UCSD-AML1 (cell line): ENCODE results near the gene TMCO6.
"Not testable (repeated sequence)": the region's sequence is repeated elsewhere in the genome, so short reads cannot be mapped to it uniquely, and the experiment has no call there.

Experiments used
- DNase-seq: peaks from one replicate; lab custom pipeline; 2025; ENCODE audit not compliant: unreplicated experiment; lab: John Stamatoyannopoulos, UW

The TMCO6 gene

GRCh38 chr5:140639148-140639981, at the start of gene TMCO6:
Gene TMCO6, plus strand, starts transcription at chr5:140639451. Its CDS starts 77 bp downstream, at chr5:140639528.
- DNase-seq = peak; percentile 97

GRCh38 chr5:140590861-140591260, 48.4 kb upstream of the TMCO6 start:
- no peak for DNase-seq

- no peak for DNase-seq
These were observed 47.4 kb upstream of the TMCO6 start for GRCh38 chr5:140591747-140592372.

DNA sequence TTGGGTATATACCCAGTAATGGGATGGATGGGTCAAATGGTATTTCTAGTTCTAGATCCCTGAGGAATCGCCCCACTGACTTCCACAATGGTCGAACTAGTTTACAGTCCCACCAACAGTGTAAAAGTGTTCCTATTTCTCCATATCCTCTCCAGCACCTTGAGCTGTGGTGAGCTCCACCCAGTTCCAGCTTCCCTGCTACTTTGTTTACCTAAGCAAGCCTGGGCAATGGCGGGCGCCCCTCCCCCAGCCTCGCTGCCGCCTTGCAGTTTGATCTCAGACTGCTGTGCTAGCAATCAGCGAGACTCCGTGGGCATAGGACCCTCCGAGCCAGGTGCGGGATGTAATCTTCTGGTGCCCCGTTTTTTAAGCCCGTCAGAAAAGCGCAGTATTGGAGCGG, 46.2 kb upstream of the TMCO6 start:
- DNase-seq = not testable (repeated sequence)

GRCh38 chr5:140594169-140594568, 45.1 kb upstream of the TMCO6 start:
- DNase-seq = no peak

DNA sequence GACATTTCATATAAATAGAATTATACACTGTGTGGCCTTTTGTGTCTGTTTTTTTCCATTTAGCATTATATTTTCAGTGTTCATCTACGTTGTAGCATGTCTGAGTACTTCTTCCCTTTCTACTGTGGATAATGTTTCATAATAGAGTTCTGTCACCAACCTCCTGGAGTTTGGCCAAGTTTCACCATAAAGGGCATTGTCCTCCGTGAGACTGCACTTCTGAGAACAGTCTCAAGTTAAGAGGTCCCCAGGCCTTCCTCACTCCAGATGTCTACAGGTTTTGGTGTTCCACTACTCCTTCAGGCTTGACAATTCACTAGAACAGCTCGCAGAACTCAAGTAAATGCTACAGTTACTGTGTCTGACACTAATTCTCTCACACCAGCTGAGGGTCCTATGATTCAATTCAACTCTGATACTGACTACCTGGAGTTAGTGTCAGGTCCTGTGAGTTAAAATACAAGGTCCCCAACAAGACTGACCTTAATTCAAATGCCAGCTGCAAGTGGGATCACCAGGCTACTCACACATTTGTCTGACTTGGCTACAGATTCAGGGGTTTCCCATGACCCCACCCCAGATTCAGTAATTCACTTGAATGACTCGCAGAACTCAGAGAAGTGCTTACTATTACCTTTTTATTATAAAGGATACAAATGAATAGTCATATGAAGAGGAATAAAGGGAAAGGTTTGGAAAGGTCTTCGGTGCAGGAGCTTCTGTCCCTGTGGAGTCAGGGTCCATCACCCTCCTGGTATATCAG, 43.5 kb upstream of the TMCO6 start:
- DNase-seq = no peak

- DNase-seq = no peak
These were observed 42.9 kb upstream of the TMCO6 start for GRCh38 chr5:140596321-140596741.

GRCh38 chr5:140598836-140599235, 40.4 kb upstream of the TMCO6 start:
- no peak for DNase-seq

DNA sequence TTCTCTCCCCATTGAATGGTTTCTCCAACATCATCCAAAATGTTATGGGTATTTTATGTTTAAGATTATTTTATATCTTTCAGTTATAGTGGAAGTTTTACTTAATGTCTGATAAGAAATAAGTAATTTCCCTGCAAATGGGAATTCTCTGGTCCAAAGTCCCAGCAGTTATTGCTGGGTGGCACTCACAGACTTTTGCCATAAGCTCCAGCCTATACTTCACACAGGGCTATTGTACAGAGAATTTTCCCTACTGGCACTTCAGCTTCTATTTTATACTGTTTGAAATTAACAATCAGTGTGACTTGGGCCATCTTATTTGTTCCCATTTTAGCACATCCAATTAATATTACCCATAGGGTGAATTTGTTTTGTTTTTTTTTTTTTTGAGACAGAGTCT, 39.2 kb upstream of the TMCO6 start:
- no peak for DNase-seq

- no peak for DNase-seq
These were observed 37.1 kb upstream of the TMCO6 start for GRCh38 chr5:140602147-140602546.

DNA sequence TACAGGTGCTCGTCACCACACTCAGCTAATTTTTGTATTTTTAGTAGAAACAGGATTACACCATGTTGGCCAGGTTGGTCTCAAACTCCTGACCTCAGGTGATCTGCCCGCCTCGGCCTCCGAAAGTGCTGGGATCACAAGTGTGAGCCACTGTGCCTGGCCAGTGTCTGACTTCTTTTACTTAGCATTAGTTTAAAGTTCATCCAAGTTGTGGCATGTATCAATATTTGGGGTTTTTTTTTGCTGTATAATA, 35.9 kb upstream of the TMCO6 start:
- not testable (repeated sequence) for DNase-seq

DNA sequence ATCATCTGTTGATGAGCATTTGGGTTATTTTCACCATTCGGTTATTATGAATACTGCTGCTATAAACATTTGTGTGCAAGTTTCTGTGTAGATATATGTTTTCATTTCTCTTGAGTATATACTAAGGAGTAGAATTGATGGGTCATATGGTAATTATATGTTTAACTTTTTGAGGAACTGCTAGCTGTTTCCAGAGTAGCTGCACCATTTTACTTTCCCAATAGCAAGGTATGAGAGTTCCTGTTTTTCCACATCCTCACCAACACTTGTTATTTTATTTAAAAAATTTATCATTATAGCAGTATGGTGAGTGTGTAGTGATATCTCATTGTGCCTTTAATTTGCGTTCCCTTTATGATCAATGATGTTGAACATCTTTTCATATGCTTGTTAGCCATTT, 35.5 kb upstream of the TMCO6 start:
- no peak for DNase-seq

DNA sequence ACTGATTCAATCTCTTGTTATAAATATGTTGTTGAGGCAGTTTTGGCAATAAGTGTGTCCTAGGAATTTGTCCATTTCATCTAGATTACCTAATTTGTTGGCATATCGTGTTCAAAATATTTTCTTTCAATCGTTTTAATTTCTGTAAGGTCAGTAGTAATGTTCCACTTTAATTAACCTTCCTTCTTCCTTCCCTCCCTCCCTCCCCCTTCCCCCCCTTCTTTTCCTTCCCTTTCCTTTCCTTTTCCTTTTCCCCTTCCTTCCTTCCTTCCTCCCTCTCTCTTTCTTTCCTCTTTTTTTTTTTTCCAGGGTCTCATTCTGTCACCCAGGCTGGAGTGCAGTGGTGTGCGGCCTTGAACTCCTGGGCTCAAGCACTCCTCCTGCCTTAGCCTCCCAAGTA, 33.4 kb upstream of the TMCO6 start:
- no peak for DNase-seq

GRCh38 chr5:140607031-140607430, 32.2 kb upstream of the TMCO6 start:
- no peak for DNase-seq

DNA sequence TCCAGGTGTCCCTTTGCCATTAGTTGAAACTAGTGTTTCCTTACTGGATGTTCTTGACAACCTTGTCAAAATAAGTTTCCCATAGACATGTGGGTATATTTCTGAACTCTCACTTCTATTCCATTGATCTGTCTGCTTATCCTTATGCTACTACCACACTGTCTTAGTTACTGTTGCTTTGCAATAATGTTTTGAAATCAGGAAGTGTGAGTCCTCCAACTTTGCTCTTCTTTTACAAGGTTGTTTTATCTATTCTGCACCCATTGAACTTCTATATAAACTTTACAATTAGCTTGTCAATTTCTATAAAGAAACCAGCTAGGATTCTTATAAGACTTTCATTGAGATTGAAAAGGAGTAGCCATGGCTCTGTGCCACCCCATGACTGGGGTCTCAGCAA, 30.5 kb upstream of the TMCO6 start:
- DNase-seq = no peak

GRCh38 chr5:140609126-140609525, 30.1 kb upstream of the TMCO6 start:
- peak; percentile 61 for DNase-seq

DNA sequence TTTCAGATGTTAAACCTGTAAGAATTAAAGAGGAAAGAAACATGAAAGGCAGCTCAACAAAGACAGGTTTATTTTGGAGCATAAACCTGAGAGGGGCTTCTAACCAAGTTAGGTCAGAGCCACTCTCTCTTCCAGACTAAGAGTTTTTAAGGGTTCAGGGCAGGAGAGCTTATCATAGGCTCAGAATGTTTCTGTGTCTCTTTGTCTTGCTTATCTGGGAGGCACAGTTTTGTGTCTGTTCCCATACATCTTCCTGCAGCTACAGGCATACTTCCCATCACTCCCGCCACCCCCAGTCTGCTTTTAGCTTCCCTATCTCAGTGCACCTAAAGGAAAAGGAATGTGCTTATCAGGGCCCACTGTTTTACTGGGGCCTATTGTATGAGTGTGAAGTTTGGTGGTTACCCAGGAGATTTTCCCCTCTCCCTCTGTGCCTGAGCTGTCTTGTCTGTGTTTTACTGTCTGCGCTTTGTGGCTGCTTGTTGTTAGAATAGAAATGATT, 28.2 kb upstream of the TMCO6 start:
- peak; percentile 56 for DNase-seq

- DNase-seq = no peak
These were observed 16.9 kb upstream of the TMCO6 start for GRCh38 chr5:140622301-140622700.

DNA sequence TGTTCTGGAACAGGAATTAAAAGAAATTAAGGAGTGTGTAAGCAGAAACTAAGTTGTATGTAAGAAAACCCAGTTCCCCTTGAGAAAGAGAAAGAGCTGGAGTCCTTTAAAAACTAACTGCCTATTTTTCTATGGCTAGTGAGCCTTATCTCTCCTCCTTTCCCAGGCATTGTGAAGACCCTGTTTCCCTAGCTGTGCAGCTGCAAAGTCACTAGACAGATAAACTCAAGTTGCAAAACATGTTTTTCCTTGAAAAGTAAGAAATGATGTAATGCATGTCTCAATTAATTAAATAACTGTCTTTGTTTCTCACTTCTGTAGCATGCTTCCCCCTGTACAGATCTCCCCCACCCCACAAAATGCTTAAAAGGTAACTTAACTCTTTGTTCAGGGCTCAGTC, 16.2 kb upstream of the TMCO6 start:
- DNase-seq = not testable (repeated sequence)

GRCh38 chr5:140624886-140625285, 14.4 kb upstream of the TMCO6 start:
- not testable (repeated sequence) for DNase-seq

- no peak for DNase-seq
These were observed 11.3 kb upstream of the TMCO6 start for GRCh38 chr5:140627972-140628371.

GRCh38 chr5:140628711-140629110, 10.5 kb upstream of the TMCO6 start:
- no peak for DNase-seq
